ENCODE measurements around the gene CARD9.

The CARD9 gene

DNA sequence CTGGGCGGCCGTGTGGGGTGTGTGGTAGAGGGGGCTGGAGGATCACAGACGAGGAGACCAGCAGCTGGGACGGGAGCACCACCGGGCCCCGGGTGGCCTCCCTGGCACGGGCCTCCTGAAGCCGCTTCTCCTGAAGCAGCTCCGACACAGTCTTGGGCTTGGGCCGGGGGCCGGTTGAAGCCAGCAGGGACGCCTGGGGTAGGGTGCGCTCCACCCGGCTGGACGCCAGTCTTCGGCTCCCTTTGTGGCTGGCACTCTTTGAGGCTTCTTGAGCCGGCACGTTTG lies 5.5 kb upstream of the CARD9 start:
- no peak overlapping the region for H3K4me3 Mint-ChIP-seq
- peaks cover 2% of the 10 kb centered on the region for H3K36me3 Mint-ChIP-seq
- peaks cover 4% of the 10 kb centered on the region for H3K4me1 Mint-ChIP-seq (ENCODE audit: low read depth)

DNA sequence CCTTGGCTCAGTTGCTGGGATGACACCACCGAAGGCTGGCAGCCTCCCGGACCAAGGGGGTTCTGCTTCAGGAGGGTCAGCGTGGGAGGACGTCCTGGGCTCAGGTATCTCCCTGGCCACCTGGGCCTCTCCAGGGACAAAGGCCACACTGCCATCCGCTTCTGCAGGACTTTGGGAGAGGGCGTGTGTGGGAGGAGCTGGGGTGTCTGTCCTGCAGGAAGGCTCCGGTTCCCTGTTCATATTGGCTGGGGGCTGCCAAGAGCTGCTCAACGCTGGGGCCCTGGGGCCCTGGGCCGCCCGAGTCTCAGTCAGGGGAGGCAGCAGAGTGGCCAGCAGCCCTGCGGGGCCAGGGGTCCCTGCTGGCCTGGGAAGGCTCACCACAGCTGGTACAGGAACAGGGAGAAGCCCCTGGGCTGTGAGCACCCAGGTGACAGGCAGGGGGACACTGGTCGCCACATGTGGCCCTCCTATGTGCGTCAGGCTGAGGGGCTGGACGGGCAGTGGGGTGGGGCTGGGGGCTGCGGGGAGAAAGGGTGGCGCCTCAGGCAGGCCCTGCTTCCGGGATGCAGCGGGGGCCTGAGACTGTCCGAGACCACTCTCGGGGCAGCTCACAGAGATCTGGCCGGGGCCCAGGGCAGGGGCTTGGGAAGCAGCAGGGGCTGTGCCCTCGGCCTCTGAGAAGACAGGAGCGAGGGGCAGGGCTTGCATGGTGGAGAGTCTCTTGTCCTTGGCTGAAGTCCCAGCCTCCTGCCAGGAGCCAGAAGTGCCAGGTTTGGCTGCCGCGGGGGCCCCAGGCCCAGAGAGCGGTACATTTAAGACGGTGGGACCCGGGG lies 4.9 kb upstream of the CARD9 start:
- Mint-ChIP-seq H3K27me3 (no peaks in the 10 kb centered on the region), H3K4me3 (no peak overlapping the region), H3K27ac (no peak overlapping the region), H3K4me1 (ENCODE audit: low read depth) (peaks cover 4% of the 10 kb centered on the region), H3K36me3 (no peaks in the 10 kb centered on the region), H3K9me3 (ENCODE audit: low read depth) (no peaks in the 10 kb centered on the region)

More for the DNA sequence above, 5.5 kb upstream of the CARD9 start:
- Mint-ChIP-seq H3K9me3 (ENCODE audit: low read depth) (no peaks in the 10 kb centered on the region), H3K27me3 (no peaks in the 10 kb centered on the region), H3K27ac (no peak overlapping the region)

DNA sequence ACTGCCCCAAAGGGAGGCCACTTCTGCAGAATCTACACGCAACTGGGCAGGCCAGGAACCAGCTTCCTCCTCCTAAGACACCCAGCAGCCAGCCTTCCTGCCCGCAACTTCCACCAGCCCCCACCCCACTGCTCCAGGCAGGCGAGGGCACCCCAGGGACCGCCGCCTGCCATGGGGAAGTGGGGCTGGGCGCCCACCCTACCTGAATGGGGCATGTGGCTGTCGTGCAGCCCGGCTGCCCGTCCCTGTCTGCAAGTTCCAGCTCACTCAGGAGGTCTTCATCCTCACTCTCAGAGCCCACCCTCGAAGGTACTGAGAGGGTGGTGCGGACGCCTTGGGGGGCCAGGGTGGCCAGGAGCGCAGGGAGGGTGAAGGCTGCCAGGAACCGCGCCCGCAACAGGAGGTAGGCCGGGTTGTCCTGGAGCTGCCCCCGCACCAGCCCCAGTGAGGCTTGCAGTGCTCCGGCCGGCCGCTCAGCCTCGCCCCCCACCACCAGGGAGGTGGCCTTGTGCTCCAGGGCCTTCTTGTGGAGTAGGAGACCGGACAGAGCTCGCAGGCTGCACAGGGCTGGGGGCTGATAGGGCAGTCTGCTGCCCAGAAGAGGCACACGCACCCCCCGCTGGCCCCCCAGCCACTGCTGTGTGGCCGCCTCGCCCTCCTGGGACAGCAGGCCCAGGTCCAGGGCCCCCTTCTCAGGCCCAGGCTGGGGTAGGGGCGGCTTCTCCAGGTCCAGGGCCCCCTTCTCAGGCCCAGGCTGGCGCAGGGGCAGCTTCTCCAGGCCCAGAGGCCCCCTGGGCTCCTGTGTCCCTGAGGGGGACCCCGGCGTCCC lies 4.1 kb upstream of the CARD9 start:
- H3K36me3 Mint-ChIP-seq: no peaks in the 10 kb centered on the region
- no peak overlapping the region for H3K4me3 Mint-ChIP-seq
- no peaks in the 10 kb centered on the region for H3K27me3 Mint-ChIP-seq
- peaks cover 8% of the 10 kb centered on the region for H3K4me1 Mint-ChIP-seq (ENCODE audit: low read depth)
- H3K9me3 Mint-ChIP-seq (ENCODE audit: low read depth): no peaks in the 10 kb centered on the region
- no peak overlapping the region for H3K27ac Mint-ChIP-seq

DNA sequence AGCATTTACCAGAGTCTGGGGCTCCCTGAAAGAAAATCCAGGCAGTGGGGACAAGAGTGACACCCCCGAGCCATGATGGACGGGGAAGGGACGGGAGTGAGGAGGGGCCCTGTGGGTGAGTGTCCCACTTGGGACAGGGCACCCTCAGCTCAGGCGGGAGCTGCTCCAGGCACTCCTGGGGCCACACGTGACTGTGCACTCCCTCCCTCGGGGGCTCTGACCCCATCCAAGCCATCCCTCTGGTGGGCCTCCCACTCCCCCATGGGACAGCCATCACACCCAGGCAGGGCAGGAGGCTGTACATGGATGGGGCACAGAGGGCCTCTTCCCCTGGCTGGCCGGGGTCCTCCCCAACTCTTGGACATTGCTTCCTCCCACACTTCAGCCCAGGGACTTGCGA lies 3.0 kb upstream of the CARD9 start:
- no peaks in the 10 kb centered on the region for H3K27me3 Mint-ChIP-seq
- no peak overlapping the region for H3K4me3 Mint-ChIP-seq
- H3K4me1 Mint-ChIP-seq (ENCODE audit: low read depth): peaks cover 8% of the 10 kb centered on the region
- no peak overlapping the region for H3K27ac Mint-ChIP-seq
- H3K9me3 Mint-ChIP-seq (ENCODE audit: low read depth): no peaks in the 10 kb centered on the region
- H3K36me3 Mint-ChIP-seq: no peaks in the 10 kb centered on the region

DNA sequence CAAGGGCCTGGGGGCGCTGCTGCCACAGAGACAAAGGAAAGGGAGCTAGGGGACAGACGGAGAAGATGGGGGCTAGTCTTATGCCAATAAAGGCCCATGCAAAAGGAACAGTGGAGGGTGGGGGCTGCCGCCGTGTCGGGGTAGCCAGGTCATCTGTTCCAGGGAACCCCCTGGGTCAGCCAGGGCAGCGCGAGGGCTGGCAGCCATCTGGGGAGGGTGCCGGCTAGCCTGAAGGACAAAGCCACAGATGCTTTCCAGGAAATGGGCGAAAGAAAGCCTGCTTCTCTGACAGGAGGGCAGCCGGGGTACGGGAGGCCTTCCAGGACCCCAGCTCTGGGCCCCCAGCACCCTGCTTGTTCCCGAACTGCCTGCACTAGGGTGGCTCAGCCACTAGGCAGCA lies 1.6 kb upstream of the CARD9 start:
- H3K27ac Mint-ChIP-seq: no peak overlapping the region
- peaks cover 8% of the 10 kb centered on the region for H3K4me1 Mint-ChIP-seq (ENCODE audit: low read depth)
- no peak overlapping the region for H3K4me3 Mint-ChIP-seq
- H3K9me3 Mint-ChIP-seq (ENCODE audit: low read depth): no peaks in the 10 kb centered on the region
- no peaks in the 10 kb centered on the region for H3K27me3 Mint-ChIP-seq
- no peaks in the 10 kb centered on the region for H3K36me3 Mint-ChIP-seq

DNA sequence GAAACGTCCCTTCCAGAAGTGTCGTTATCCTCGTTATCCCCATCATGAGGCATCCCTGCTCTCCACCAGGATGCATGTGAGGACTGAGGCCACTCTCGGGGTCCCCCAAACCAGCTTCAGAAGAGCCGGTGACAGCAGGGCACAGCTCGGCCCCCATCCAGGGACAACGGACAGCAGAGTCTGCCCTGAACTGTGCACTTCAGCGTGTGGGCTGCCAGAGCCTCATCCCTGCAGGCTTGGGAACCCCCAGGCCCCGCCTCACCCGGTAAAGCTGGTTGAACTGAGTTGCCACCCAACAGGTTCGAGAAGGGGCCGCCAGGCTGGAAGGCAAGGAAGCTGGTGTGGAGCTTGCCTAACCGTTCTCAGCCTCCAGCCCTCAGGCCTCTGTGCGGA lies 710 bp upstream of the CARD9 start:
- H3K9me3 Mint-ChIP-seq (ENCODE audit: low read depth): no peaks in the 10 kb centered on the region
- H3K4me3 Mint-ChIP-seq: no peak overlapping the region
- H3K36me3 Mint-ChIP-seq: no peaks in the 10 kb centered on the region
- no peaks in the 10 kb centered on the region for H3K27me3 Mint-ChIP-seq
- H3K4me1 Mint-ChIP-seq (ENCODE audit: low read depth): peaks cover 8% of the 10 kb centered on the region
- H3K27ac Mint-ChIP-seq: no peak overlapping the region

DNA sequence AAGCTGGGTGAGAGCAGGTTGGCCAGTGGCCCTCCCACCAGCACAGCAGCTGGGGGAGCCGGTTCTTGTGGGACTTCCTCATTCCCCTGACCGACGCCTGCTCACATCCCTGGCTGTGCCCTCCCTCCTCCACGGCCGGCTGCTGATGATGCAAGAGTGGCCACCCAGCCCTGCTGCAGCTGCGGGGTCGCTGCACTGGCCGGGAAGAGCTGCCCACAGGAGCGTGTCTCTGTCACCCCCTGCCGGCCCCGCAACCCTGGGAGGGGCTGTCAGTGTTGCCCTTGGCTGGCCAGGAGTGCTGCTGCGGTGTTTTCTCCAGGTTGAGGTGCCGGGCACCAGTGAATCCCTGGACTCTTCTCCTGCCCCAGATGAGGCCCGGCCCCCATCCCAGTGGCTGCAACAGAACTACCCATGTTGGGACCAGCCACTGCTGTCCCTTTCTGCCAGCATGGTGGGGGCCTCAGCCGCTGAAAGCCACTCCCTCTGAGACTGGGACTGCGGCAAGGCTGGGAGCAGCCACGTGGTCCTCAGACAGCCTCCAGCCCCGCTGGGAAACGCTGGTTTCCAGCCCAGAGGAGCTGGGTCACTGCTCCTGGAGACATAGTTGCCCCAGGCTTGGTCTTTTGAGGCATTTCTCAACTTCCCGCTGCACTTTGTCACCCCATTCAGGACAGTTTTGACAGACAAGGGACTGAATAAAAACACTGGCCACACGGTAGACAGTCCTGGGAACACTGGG lies 739 bp downstream of the CARD9 start:
- no peaks in the 10 kb centered on the region for H3K27me3 Mint-ChIP-seq
- peaks cover 8% of the 10 kb centered on the region for H3K4me1 Mint-ChIP-seq (ENCODE audit: low read depth)
- H3K27ac Mint-ChIP-seq: no peak overlapping the region
- no peaks in the 10 kb centered on the region for H3K36me3 Mint-ChIP-seq
- no peaks in the 10 kb centered on the region for H3K9me3 Mint-ChIP-seq (ENCODE audit: low read depth)
- peak overlapping the region; percentile 38 for H3K4me3 Mint-ChIP-seq

DNA sequence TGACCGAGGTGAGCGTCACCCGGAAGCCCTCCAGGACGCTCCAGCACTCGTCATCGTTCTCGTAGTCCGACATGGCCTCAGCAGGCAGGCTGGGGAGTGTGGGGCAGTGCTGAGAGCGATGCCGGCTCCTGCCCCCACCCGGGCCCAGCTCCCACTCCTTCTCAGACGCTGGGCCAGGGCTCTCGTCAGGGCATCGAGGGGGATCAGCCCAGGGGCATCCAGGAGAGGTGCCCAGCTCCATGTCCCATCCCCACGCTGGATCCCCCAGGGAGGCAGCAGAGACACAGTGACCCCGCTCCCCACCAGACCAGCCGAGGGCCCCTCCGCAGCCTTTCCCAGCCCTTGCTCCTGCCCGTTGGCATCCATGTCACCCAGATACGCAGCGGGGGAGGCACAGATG lies 1.5 kb downstream of the CARD9 start:
- Mint-ChIP-seq H3K9me3 (ENCODE audit: low read depth) (no peaks in the 10 kb centered on the region), H3K27me3 (no peaks in the 10 kb centered on the region), H3K36me3 (no peaks in the 10 kb centered on the region), H3K27ac (no peak overlapping the region), H3K4me3 (no peak overlapping the region), H3K4me1 (ENCODE audit: low read depth) (peaks cover 8% of the 10 kb centered on the region)

DNA sequence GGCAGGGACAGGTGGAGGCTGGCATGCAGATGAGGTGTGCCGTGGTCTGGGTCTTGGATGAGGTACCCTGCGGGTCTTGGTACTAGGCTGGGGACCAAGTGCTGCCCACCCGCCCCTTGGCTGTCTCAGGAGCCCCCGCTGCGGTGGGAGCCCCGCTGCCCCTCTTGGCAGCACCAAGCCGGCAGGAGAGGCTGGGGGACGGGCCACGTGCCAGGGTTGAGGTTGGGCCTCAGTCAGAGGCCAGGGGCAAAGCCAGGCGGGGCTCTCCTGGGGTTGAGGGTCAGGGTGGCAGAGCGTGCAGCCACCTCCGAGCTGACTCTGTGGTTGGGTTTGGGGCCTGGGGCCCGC lies 2.0 kb downstream of the CARD9 start:
- no peaks in the 10 kb centered on the region for H3K36me3 Mint-ChIP-seq
- H3K27me3 Mint-ChIP-seq: no peaks in the 10 kb centered on the region
- no peaks in the 10 kb centered on the region for H3K9me3 Mint-ChIP-seq (ENCODE audit: low read depth)
- H3K27ac Mint-ChIP-seq: no peak overlapping the region
- H3K4me3 Mint-ChIP-seq: no peak overlapping the region
- peaks cover 8% of the 10 kb centered on the region for H3K4me1 Mint-ChIP-seq (ENCODE audit: low read depth)

DNA sequence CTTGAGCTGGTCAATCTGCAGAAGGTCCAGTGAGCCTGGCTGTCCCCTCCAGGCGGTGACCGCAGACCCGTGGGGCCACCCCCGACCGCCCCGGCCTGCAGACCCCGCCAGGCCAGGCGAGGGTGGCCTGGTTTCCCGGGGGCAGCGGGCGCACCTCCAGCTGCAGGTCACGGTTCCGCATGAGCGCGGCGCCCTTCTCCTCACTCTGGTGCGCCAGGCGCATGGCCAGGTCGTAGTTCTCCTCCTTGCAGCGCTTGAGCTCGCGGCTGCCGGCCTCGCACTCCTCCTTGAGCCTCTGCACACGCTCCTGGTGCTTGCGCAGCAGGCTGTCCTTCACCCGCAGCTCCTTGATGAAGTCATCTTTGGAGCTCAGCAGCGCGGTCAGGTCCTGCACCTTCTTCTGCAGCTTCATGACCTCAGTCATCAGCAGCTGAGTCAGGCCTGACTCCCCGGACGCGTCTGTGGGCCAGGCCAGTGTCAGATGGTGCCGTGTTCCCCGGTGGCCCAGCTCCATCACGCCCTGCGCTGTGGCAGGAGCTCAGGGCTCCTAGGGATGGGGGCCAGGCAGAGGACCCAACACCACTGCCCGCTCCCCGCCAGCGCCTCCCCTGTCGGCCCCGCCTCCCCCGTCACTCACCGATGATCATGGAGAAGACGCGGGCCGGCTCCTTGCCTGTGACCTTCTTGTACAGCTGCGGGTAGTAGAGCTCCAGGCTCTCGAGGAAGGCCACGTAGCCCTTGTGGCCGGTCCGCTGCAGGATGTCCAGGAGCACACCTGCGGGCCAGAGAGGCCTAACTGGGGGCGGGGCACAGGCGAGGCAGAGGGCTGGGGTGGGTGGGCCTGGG lies 2.6 kb downstream of the CARD9 start:
- Mint-ChIP-seq H3K4me1 (ENCODE audit: low read depth) (peaks cover 8% of the 10 kb centered on the region), H3K27me3 (no peaks in the 10 kb centered on the region), H3K9me3 (ENCODE audit: low read depth) (no peaks in the 10 kb centered on the region), H3K36me3 (no peaks in the 10 kb centered on the region), H3K27ac (no peak overlapping the region), H3K4me3 (no peak overlapping the region)

DNA sequence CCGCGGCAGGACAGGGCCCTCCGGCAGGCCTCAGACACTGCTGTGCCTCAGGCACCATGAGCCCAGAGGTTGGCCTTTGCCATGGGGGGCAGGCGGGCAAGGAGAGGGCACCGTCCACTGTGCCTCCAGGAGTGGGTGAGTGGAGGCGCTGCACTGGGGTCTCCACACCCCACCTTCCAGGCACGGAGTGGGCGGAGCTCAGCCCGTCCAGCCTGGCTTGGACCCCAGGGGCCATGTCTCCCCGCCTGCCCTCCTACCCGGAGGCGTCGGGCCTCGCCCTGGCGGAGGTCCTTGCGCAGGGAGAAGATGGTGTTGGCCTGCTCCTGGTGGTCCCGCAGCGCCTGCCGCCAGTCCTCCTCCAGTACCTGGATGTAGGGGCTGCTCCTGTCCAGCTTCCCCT lies 3.4 kb downstream of the CARD9 start:
- no peaks in the 10 kb centered on the region for H3K9me3 Mint-ChIP-seq (ENCODE audit: low read depth)
- H3K4me1 Mint-ChIP-seq (ENCODE audit: low read depth): peaks cover 10% of the 10 kb centered on the region
- H3K27me3 Mint-ChIP-seq: no peaks in the 10 kb centered on the region
- no peaks in the 10 kb centered on the region for H3K36me3 Mint-ChIP-seq
- H3K4me3 Mint-ChIP-seq: no peak overlapping the region
- no peak overlapping the region for H3K27ac Mint-ChIP-seq

DNA sequence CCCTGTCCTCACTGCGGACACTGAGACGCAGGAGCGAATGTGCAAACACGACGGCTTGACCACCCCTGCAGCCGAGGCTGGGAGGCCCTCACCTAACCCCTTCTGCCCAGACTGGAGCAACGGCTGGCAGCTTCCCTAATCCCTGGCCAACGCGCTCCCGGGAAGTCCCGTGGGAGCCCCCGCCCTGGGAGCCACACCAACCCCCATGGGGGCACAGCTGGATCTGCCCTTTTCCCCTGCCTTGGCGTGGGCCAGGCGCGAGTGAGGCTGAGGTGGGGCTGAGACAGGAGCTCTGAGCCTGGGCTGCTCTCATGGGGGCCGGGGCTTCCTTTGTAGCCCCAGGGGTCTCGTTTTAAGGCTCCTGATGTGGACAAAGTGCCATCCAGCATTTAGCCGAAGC lies 5.3 kb downstream of the CARD9 start:
- H3K4me3 Mint-ChIP-seq: no peak overlapping the region
- no peaks in the 10 kb centered on the region for H3K9me3 Mint-ChIP-seq (ENCODE audit: low read depth)
- H3K27ac Mint-ChIP-seq: no peak overlapping the region
- no peaks in the 10 kb centered on the region for H3K27me3 Mint-ChIP-seq
- H3K36me3 Mint-ChIP-seq: no peaks in the 10 kb centered on the region
- peaks cover 5% of the 10 kb centered on the region for H3K4me1 Mint-ChIP-seq (ENCODE audit: low read depth)

DNA sequence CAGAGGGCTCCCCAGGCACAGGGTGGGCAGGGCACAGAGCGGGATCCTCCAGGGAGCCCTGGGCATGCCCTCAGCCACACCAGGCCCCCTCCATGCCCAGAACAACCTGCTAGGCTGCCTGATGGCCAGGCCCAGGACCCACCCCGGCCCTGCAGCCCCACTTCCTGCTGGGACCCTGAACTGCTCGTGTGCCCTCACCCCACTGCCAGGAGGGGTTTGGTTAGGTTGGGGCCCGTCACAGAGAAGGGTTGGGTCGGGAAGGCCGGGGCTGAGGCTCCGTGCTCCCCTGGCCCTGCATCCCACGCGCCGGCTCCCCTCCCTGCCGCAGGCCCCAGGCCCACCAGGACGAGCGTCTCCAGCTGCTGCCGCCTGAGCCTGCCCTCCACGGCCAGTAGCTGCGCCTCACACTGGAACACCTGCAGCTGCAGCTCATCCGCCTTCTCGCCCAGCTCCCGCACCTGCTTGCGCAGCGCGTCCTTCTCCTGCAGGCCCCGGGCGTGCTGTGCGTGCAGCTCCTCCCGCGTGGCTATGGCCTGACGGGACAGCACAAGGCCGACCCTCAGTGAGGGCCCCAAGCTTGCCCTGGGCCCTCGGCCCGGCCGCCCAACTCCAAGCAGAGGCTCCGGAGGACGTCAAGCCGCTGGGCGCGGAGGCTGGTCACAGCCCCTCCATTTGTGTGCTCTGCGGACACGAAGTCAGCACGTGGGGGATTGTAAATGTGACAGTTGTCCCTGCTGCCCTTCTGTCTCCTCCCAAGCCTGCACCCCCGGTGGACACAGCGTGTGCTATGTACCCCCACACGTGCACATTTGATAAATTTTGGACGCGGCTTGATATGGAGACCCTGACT lies 5.9 kb downstream of the CARD9 start:
- Mint-ChIP-seq H3K27ac (no peak overlapping the region), H3K4me1 (ENCODE audit: low read depth) (peaks cover 4% of the 10 kb centered on the region), H3K27me3 (no peaks in the 10 kb centered on the region), H3K9me3 (ENCODE audit: low read depth) (no peaks in the 10 kb centered on the region), H3K4me3 (no peak overlapping the region), H3K36me3 (no peaks in the 10 kb centered on the region)

DNA sequence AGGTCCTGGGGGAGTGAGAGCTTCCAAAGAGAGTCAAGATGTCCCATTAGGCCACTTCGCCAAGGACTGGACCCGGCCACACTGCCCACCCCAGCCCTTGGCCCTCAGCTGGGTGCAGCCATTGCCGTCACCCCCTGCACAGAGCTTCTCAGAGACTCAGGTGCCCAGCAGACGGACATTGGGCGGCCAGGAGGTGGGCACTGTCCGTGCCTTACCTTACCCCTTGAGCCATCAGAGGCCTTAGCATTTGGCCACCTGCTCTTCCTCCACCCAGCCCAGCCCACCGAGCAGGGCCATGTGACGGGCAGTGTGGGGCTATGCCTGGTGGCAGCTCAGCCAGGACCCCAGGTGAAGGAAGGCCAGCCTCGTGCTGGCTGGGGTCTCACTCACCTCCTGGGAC lies 6.6 kb downstream of the CARD9 start:
- Mint-ChIP-seq H3K4me3 (no peak overlapping the region), H3K27me3 (no peaks in the 10 kb centered on the region), H3K27ac (no peak overlapping the region), H3K36me3 (no peaks in the 10 kb centered on the region), H3K4me1 (ENCODE audit: low read depth) (peaks cover 5% of the 10 kb centered on the region), H3K9me3 (ENCODE audit: low read depth) (no peaks in the 10 kb centered on the region)
